Measurements from ENCODE around the gene UGT1A4.

DNA sequence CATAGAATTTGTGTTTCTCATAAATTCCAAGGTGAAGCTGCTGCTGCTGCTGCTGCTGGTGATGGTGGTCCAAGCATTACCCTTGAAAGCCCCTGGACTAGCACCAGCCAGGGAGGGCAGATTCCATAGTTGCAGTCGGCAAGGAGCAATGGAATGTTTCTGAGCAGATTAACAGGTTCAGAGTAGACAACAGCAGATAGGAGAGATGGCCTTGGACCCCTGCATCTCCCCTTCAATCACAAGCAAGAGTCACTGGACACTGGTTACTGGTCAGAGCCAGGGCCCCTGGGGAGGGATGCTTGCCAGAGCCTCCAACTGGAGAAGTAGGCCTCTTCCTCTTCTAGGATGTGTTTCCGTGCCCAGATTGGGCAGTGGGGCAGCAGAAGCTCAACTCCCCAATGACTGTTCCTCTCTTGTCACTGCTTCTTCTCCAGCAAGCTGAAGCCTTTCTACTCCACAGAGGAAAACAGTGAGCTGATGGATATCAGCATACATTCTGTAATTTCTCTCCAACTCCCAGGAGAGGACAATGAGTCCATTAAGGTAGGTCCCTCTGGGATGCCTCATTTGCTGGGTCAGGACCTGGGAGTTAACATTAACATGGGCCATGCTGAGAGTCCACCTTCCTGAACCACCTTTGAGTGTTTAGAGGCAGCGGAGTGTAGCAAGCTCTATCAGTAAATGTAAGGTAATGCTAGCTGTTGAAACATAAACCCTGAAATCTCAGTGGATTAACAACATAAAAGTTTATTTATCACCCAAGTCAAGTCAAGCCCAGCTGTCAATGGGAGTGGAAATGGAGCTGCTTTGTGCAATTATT lies 94.9 kb downstream of the UGT1A4 start:
- TF ChIP-seq, protein P1, sequence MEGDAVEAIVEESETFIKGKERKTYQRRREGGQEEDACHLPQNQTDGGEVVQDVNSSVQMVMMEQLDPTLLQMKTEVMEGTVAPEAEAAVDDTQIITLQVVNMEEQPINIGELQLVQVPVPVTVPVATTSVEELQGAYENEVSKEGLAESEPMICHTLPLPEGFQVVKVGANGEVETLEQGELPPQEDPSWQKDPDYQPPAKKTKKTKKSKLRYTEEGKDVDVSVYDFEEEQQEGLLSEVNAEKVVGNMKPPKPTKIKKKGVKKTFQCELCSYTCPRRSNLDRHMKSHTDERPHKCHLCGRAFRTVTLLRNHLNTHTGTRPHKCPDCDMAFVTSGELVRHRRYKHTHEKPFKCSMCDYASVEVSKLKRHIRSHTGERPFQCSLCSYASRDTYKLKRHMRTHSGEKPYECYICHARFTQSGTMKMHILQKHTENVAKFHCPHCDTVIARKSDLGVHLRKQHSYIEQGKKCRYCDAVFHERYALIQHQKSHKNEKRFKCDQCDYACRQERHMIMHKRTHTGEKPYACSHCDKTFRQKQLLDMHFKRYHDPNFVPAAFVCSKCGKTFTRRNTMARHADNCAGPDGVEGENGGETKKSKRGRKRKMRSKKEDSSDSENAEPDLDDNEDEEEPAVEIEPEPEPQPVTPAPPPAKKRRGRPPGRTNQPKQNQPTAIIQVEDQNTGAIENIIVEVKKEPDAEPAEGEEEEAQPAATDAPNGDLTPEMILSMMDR (IDR thresholded peaks at IDR 0.05): no peak
- no peak for TF ChIP-seq POLR2AphosphoS5 (IDR thresholded peaks at IDR 0.05; ENCODE audit: insufficient read depth in 1 of 2, low read depth in 1 of 2)

All from vagina (tissue), 2 donors.